Upper lobe of right lung (tissue), 1 donor: ENCODE results near the gene AGPAT4. TPM values are rescaled to one million over a fixed set of nuclear protein-coding genes. Genes with fewer than 3 reads are reported as not detected.

Experiments used
- ATAC-seq: fragments of 200-7000 bp; cut with Tn5 transposase; one replicate; pipeline ENCODE4 v1.9.1; 2020; ENCODE audit warnings: mild to moderate bottlenecking, moderate library complexity
- DNase-seq: peaks from one replicate; pipeline ENCODE4 v3.0.0-alpha.2; 2020
- H3K27ac ChIP-seq: fragments of 200-600 bp; one replicate; pipeline ENCODE4 v1.8.0; 2022
- H3K27me3 ChIP-seq: fragments of 200-600 bp; one replicate; pipeline ENCODE4 v1.8.0; 2022; ENCODE audit warnings: mild to moderate bottlenecking
- H3K36me3 ChIP-seq: fragments of 200-600 bp; one replicate; pipeline ENCODE4 v1.8.0; 2022
- H3K4me1 ChIP-seq: fragments of 200-600 bp; one replicate; pipeline ENCODE4 v1.8.0; 2022
- H3K4me3 ChIP-seq: fragments of 200-600 bp; one replicate; pipeline ENCODE4 v1.8.0; 2022; ENCODE audit warnings: mild to moderate bottlenecking
- H3K9me3 ChIP-seq: fragments of 200-600 bp; one replicate; pipeline ENCODE4 v1.8.0; 2022
- CTCF ChIP-seq: fragments of 200-600 bp; IDR thresholded peaks from one replicate; pipeline ENCODE4 v1.8.0; 2022; ENCODE audit warnings: antibody characterized with exemption
- intact Hi-C: fragments of 100-400 bp; cut with DNase I; formaldehyde crosslinking; loops from one replicate; pipeline ENCODE4 v1.11.0; 2022
- total RNA-seq: library from RNA; stranded (reverse); fragmentation: NEBNext Ultra II Directional; extraction: Animal tissue kit (Norgen Biotek cat#: 25700); gene quantifications from one replicate; pipeline ENCODE4 v1.2.1, GENCODE V29; 2021
- donor health status: DM: no; HTN: yes; CAD: no; lungs with severe emphysema.

Gene AGPAT4
- total RNA-seq, 1 donor from 2014 or later = 16.6 TPM

- intact Hi-C loops = no loop called here
- Histone ChIP-seq H3K27ac (no peak overlapping the region), H3K9me3 (no peaks in the 10 kb centered on the region), H3K27me3 (no peaks in the 10 kb centered on the region), H3K4me3 (no peak overlapping the region), H3K36me3 (peaks cover 79% of the 10 kb centered on the region), H3K4me1 (no peaks in the 10 kb centered on the region)
- DNase-seq (no peak), ATAC-seq (peak; percentile 50)
- no peak for TF ChIP-seq CTCF
Observed at GRCh38 chr6:161108916-161109315, 164.9 kb downstream of the AGPAT4 start.

DNA sequence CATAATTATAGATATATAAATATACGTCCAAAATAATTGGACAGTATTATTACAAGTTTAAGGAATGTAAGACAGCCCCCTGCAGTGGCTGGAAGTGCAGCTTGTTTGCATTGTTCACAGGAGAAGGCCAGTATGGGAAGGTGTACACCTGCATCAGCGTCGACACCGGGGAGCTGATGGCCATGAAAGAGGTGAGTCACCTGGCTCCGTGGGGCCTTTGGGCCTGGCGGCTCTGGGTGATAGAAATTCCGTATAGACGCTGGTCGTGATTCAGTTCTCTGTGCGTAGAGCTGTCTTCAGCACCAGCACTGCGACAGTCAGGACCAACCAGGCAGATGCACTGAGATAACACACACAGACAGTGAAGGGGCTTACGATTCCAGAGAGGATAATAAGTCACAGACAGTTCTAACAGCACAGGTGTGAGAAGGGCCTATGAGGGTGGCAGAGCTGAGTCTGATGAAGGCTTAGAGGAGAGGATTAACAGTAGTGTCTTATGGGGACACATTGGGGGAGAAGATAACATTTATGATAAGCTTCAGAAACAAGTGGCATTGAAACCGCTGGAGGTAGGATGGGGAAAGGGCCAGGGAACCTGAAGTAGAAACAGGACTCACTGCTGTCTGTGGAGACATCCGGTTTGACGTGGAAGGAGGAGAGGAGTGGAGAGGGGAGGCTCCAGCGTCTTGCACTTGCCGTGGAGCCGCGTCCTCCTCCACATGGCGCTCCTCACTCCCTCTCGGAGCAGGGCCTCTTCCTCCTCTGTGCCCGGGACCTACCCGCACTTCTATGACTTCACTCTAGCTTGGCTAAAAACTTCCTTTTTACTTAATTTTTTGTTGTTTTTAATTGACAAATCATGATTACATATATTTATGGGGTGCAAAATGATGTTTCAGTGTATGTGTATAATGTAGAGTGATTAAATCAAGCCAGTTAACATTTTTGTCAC lies 165.8 kb downstream of the AGPAT4 start:
- DNase-seq (no peak), ATAC-seq (peak; percentile 45)
- Histone ChIP-seq H3K4me1 (no peaks in the 10 kb centered on the region), H3K27me3 (no peaks in the 10 kb centered on the region), H3K27ac (no peak overlapping the region), H3K36me3 (peaks cover 79% of the 10 kb centered on the region), H3K9me3 (no peaks in the 10 kb centered on the region), H3K4me3 (no peak overlapping the region)
- intact Hi-C loops = no loop called here
- no peak for TF ChIP-seq CTCF

GRCh38 chr6:161105408-161105807 lies 168.5 kb downstream of the AGPAT4 start:
- peaks cover 73% of the 10 kb centered on the region for H3K36me3 ChIP-seq
- no peak for TF ChIP-seq CTCF
- H3K4me3 ChIP-seq = no peak overlapping the region
- H3K9me3 ChIP-seq = no peaks in the 10 kb centered on the region
- intact Hi-C loops = no loop called here
- ATAC-seq (no peak), DNase-seq (no peak)
- H3K27ac ChIP-seq = no peak overlapping the region
- H3K27me3 ChIP-seq = no peaks in the 10 kb centered on the region
- H3K4me1 ChIP-seq = no peaks in the 10 kb centered on the region

DNA sequence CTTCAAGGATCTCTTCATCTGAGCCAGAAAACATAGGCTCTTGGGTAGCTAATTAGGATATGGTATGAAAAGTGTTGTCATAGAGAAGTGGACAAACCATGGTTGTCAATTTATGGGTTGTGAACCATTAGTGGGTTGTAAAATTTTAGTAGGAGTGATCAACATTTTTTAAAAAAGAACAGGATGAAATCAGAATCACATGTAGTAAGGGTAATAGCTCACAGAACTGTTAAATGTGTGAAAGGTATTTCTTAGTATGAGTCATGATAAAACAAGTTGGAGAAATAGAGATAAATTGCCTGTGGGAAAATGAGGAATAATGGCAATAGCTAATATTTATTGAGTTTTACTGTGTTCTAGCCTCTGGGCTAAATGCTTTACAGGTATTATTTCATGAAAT lies 168.9 kb downstream of the AGPAT4 start:
- no peaks in the 10 kb centered on the region for H3K27me3 ChIP-seq
- H3K9me3 ChIP-seq = no peaks in the 10 kb centered on the region
- no peak overlapping the region for H3K4me3 ChIP-seq
- no peaks in the 10 kb centered on the region for H3K4me1 ChIP-seq
- no peak for DNase-seq
- intact Hi-C loops = no loop called here
- ATAC-seq = no peak
- H3K36me3 ChIP-seq = peaks cover 73% of the 10 kb centered on the region
- no peak overlapping the region for H3K27ac ChIP-seq
- TF ChIP-seq CTCF = no peak

- no peak overlapping the region for H3K4me3 ChIP-seq
- H3K27ac ChIP-seq = no peak overlapping the region
- no peak for TF ChIP-seq CTCF
- no peaks in the 10 kb centered on the region for H3K9me3 ChIP-seq
- H3K27me3 ChIP-seq = no peaks in the 10 kb centered on the region
- ATAC-seq = no peak
- no peak for DNase-seq
- intact Hi-C loops = no loop called here
- H3K4me1 ChIP-seq = no peaks in the 10 kb centered on the region
- H3K36me3 ChIP-seq = peaks cover 73% of the 10 kb centered on the region
Observed at GRCh38 chr6:161103475-161103874, 170.4 kb downstream of the AGPAT4 start.
